ENCODE data around the gene RAB4A. TPM values are rescaled to one million over a fixed set of nuclear protein-coding genes. Genes with fewer than 3 reads are reported as not detected.

The RAB4A gene
- polyA plus RNA-seq, 2 of the 4 experiments (the other 2 are of a cell fraction): 31.5 to 38.4 TPM

- CTCF ChIA-PET: interaction anchor here (1.0 to 2.0 kb wide), 2 partner anchors 11 to 13 kb away, joined by 3 to 7 read pairs; no protein-coding TSS in a partner anchor
- POLR2A ChIA-PET: no interaction called here
- FAIRE-seq: no peak
Measured at GRCh38 chr1:229244091-229244490, 26.8 kb upstream of the RAB4A start.

GRCh38 chr1:229247871-229248270 is 23.0 kb upstream of the RAB4A start:
- Histone ChIP-seq H3K4me1 (peaks cover 13% of the 10 kb centered on the region), H3K4me2 (no peak overlapping the region), H3K4me3 (no peak overlapping the region), H3K9me3 (peaks cover 7% of the 10 kb centered on the region; the same call in 2 of the 3 replicates), H3K27ac (no peak overlapping the region)
- POLR2A ChIA-PET: no interaction called here
- FAIRE-seq (no peak), ATAC-seq (no peak; a peak in 1 of 6 replicates), DNase-seq (ENCODE audit: low read depth in 1 of 2, low spot score in 1 of 2) (no peak)
- CTCF ChIA-PET: no interaction called here
- 98% methylated on average over 2 of the region's 2 CpGs for WGBS (ENCODE audit: missing lambda C conversion rate)
- no peak for TF ChIP-seq HOXB5 (CRISPR knock-in tag; IDR thresholded peaks at IDR 0.05)
- TF ChIP-seq, protein P1, sequence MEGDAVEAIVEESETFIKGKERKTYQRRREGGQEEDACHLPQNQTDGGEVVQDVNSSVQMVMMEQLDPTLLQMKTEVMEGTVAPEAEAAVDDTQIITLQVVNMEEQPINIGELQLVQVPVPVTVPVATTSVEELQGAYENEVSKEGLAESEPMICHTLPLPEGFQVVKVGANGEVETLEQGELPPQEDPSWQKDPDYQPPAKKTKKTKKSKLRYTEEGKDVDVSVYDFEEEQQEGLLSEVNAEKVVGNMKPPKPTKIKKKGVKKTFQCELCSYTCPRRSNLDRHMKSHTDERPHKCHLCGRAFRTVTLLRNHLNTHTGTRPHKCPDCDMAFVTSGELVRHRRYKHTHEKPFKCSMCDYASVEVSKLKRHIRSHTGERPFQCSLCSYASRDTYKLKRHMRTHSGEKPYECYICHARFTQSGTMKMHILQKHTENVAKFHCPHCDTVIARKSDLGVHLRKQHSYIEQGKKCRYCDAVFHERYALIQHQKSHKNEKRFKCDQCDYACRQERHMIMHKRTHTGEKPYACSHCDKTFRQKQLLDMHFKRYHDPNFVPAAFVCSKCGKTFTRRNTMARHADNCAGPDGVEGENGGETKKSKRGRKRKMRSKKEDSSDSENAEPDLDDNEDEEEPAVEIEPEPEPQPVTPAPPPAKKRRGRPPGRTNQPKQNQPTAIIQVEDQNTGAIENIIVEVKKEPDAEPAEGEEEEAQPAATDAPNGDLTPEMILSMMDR (IDR thresholded peaks at IDR 0.05): no peak
- TF ChIP-seq GATA3 (IDR thresholded peaks at IDR 0.05; ENCODE audit: borderline replicate concordance): no peak
- no peak for TF ChIP-seq SMC3 (IDR thresholded peaks at IDR 0.05)
- no peak for TF ChIP-seq ELK1 (IDR thresholded peaks at IDR 0.05; ENCODE audit: low read depth, low read length)
- no peak for TF ChIP-seq REST (IDR thresholded peaks at IDR 0.05)
- no peak for TF ChIP-seq EP300 (IDR thresholded peaks at IDR 0.05)
- TF ChIP-seq MAZ (IDR thresholded peaks at IDR 0.05; ENCODE audit: borderline replicate concordance, low read depth, low read length): no peak
- TF ChIP-seq, protein P2, sequence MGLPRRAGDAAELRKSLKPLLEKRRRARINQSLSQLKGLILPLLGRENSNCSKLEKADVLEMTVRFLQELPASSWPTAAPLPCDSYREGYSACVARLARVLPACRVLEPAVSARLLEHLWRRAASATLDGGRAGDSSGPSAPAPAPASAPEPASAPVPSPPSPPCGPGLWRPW (IDR thresholded peaks at IDR 0.05): no peak
- TF ChIP-seq HDAC2 (IDR thresholded peaks at IDR 0.05): no peak
- TF ChIP-seq JUNB (IDR thresholded peaks at IDR 0.05): no peak

More at GRCh38 chr1:229244091-229244490, 26.8 kb upstream of the RAB4A start:
- Histone ChIP-seq H3K27ac (no peak overlapping the region), H3K4me2 (no peak overlapping the region), H3K9me3 (peaks cover 7% of the 10 kb centered on the region; the same call in 2 of the 3 replicates), H3K4me1 (peaks cover 6% of the 10 kb centered on the region; the same call in 1 of the 3 replicates), H3K4me3 (no peak overlapping the region)
- WGBS (ENCODE audit: missing lambda C conversion rate): 86% methylated on average over 3 of the region's 3 CpGs
- DNase-seq (ENCODE audit: low read depth in 1 of 2, low spot score in 1 of 2) (no peak), ATAC-seq (no peak)
- TF ChIP-seq REST (IDR thresholded peaks at IDR 0.05) (no peak), ESRRA (IDR thresholded peaks at IDR 0.05; ENCODE audit: borderline replicate concordance, low read length) (no peak), HOXB13 (CRISPR knock-in tag; IDR thresholded peaks at IDR 0.05; ENCODE audit: low read depth) (no peak), ZSCAN20 (CRISPR knock-in tag; IDR thresholded peaks at IDR 0.05) (no peak), MAFK (IDR thresholded peaks at IDR 0.05; ENCODE audit: partially characterized antibody) (no peak), POLR2A (IDR thresholded peaks at IDR 0.05; ENCODE audit: low read length) (no peak), ATOH8 (CRISPR knock-in tag; IDR thresholded peaks at IDR 0.05; ENCODE audit: low read depth) (no peak), MAZ (IDR thresholded peaks at IDR 0.05; ENCODE audit: borderline replicate concordance, low read depth, low read length) (no peak), HEYL (CRISPR knock-in tag; IDR thresholded peaks at IDR 0.05) (no peak), HOXB5 (CRISPR knock-in tag; IDR thresholded peaks at IDR 0.05) (no peak)
- TF ChIP-seq, protein P3, sequence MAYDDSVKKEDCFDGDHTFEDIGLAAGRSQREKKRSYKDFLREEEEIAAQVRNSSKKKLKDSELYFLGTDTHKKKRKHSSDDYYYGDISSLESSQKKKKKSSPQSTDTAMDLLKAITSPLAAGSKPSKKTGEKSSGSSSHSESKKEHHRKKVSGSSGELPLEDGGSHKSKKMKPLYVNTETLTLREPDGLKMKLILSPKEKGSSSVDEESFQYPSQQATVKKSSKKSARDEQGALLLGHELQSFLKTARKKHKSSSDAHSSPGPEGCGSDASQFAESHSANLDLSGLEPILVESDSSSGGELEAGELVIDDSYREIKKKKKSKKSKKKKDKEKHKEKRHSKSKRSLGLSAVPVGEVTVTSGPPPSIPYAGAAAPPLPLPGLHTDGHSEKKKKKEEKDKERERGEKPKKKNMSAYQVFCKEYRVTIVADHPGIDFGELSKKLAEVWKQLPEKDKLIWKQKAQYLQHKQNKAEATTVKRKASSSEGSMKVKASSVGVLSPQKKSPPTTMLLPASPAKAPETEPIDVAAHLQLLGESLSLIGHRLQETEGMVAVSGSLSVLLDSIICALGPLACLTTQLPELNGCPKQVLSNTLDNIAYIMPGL (CRISPR knock-in tag; IDR thresholded peaks at IDR 0.05; ENCODE audit: borderline replicate concordance): no peak

All from A549 (cell line).